Astrocyte of the cerebellum (primary cell): ENCODE data around the gene ZBTB20.

Experiments used
- DNase-seq: peaks from one replicate; pipeline ENCODE4 v3.0.0-alpha.2; 2011; ENCODE audit warnings: low read depth
- H3K4me3 ChIP-seq: 2 replicates; pipeline ENCODE4 v1.5.1; 2011; ENCODE audit warnings: mild to moderate bottlenecking, low read depth, low read length, moderate library complexity
- CTCF ChIP-seq: IDR thresholded peaks from 2 replicates; pipeline ENCODE4 v1.5.1; 2012; ENCODE audit warnings: low read length, low read depth, moderate library complexity, mild to moderate bottlenecking; ENCODE audit errors: missing control alignments
- in situ Hi-C: cut with HindIII; loops from 2 replicates; pipeline ENCODE4 v1.10.0; 2017; ENCODE audit warnings: low sequenced_read_pairs

Gene ZBTB20

GRCh38 chr3:114739627-114740026 is 407.5 kb downstream of the ZBTB20 start:
- in situ Hi-C loops = no loop called here
- no peak for TF ChIP-seq CTCF

GRCh38 chr3:114732353-114732752 is 414.7 kb downstream of the ZBTB20 start:
- H3K4me3 ChIP-seq = no peak overlapping the region
- in situ Hi-C loops = no loop called here
- no peak for DNase-seq
- TF ChIP-seq CTCF = no peak

More at GRCh38 chr3:114739627-114740026, 407.5 kb downstream of the ZBTB20 start:
- DNase-seq = no peak
- H3K4me3 ChIP-seq = no peak overlapping the region

GRCh38 chr3:114730397-114730796 is 416.7 kb downstream of the ZBTB20 start:
- no peak for DNase-seq
- no peak overlapping the region for H3K4me3 ChIP-seq
- in situ Hi-C loops = no loop called here
- no peak for TF ChIP-seq CTCF

- H3K4me3 ChIP-seq = no peak overlapping the region
- no peak for TF ChIP-seq CTCF
- no peak for DNase-seq
- in situ Hi-C loops = no loop called here
Observed at GRCh38 chr3:114727373-114727772, 419.7 kb downstream of the ZBTB20 start.

GRCh38 chr3:114725966-114726365 is 421.1 kb downstream of the ZBTB20 start:
- DNase-seq = no peak
- in situ Hi-C loops = no loop called here
- TF ChIP-seq CTCF = no peak
- H3K4me3 ChIP-seq = no peak overlapping the region

GRCh38 chr3:114722530-114722929 is 424.6 kb downstream of the ZBTB20 start:
- in situ Hi-C loops = no loop called here
- no peak for TF ChIP-seq CTCF
- DNase-seq = no peak
- H3K4me3 ChIP-seq = no peak overlapping the region

- no peak overlapping the region for H3K4me3 ChIP-seq
- no peak for DNase-seq
- TF ChIP-seq CTCF = no peak
- in situ Hi-C loops = no loop called here
Observed at GRCh38 chr3:114721864-114722263, 425.2 kb downstream of the ZBTB20 start.
